ENCODE results near the gene DYNC2LI1.
"Not testable (repeated sequence)": the region's sequence is repeated elsewhere in the genome, so short reads cannot be mapped to it uniquely, and the experiment has no call there.

DYNC2LI1 gene

DNA sequence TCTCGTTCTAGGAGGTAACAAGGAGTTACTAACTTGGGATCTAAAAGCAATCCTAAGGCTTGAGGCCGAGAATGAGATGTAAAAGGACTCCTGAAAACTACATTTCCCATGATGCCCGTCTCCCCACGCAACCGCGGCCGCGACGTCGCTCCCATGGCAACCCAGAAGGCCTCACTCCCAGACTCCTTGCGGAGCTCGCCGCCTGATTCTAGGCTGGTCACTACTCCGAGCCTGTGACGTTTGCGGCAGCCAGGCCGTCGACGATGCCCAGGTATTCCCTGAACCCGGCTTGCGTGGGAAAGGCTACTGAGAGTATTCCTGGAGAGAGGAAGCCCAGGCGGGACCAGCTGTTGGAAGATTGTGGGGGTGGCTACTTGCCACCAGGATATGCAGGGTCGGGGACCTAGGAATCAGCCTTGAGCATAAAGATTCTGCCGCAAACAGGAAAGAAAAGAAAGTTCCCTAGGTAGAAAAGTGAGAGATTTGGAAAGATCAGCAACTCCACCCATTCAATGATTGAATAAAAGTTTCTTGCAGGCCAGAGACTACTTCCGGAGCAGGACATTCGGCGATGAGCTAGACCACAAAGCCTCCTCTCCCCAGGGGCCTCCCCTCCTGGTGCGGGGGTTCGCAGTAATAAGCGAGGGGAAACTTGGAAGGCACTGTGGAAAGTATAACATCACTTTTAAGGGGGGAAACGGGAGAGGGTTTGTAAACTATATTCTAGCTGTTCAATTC, at the start of gene DYNC2LI1:
Gene DYNC2LI1, plus strand, starts transcription at position 164 of the 738 bp plus-strand sequence. Its CDS starts 100 bp downstream, at position 264.
- peak; percentile 82 for DNase-seq

- no peak for DNase-seq
Observed at GRCh38 chr2:43724728-43725526, 48.9 kb upstream of the DYNC2LI1 start.

- DNase-seq = no peak
Observed at GRCh38 chr2:43725711-43726246, 48.1 kb upstream of the DYNC2LI1 start.

GRCh38 chr2:43726961-43727633, 46.7 kb upstream of the DYNC2LI1 start:
- DNase-seq = not testable (repeated sequence)

GRCh38 chr2:43727634-43728014, 46.2 kb upstream of the DYNC2LI1 start:
- DNase-seq = no peak

- DNase-seq = no peak
Observed at GRCh38 chr2:43729491-43730174, 44.2 kb upstream of the DYNC2LI1 start.

DNA sequence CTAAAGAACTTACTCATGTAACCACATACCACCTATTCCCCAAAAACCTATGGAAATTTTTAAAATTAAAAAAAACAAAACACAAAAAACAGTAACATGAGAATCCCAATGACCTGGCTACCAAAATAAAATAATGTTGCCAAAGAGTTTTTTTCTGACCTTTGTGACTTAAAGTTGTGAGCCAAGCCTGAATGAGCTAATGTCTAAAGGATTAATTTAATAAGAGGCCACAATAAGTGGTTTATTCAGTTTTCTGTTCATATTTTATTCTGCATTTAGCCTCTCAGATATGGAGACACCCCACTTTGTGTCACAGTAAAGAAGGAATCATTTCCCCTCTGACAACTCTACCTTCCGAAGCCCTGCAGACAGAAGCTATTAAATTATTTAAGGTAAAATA, 42.6 kb upstream of the DYNC2LI1 start:
- DNase-seq = no peak

DNA sequence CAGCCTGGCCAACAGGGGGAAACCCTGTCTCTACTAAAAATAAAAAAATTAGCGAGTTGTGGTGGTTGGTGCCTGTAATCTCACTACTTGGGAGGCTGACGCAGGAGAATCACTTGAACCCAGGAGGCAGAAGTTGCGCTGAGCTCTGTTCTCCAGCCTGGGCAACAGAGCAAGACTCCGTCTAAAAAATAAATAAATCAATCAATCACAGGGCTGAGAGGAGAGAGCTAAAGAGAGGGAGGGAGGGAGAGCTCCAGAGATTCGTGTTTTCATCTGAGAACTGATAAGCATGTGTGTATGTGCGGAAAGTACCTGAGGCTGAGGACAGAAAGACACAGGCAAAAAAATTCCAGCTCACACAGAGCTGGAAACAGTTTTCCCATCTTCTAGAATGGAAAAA, 37.2 kb upstream of the DYNC2LI1 start:
- no peak for DNase-seq

DNA sequence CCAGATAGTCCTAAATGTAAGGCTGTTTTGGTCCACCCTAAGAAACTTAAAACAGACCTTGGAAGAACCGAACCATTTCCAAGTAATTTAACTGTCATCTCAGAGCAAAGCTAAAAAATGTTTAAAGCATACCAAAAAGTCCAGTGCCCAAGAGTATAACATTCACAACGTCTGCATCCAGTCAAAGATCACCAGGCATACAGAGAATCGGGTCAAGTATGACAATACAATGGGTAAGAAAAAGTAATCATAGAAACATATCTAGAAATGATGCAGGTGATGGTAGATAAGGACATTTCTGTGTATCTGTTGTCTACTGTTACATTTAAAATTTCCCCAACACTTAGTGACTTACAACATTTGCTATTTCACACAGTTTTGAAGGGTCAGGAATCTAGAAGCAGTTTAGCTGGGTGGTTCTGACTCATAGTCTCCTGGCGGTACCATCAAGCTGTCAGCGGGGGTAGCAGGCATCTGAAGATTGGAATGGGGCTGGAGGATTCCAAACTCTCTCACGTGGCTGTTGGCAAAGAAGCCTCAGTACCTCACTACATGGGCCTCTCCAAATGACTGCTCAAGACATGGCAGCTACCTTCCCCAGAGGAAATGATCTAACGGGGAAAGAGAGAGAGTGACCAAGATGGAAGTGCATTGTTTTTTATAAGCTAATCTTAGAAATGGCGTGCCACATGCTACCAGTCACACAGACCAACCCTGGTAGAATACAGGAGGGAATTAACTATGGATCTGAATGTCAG, 36.6 kb upstream of the DYNC2LI1 start:
- DNase-seq = no peak

DNA sequence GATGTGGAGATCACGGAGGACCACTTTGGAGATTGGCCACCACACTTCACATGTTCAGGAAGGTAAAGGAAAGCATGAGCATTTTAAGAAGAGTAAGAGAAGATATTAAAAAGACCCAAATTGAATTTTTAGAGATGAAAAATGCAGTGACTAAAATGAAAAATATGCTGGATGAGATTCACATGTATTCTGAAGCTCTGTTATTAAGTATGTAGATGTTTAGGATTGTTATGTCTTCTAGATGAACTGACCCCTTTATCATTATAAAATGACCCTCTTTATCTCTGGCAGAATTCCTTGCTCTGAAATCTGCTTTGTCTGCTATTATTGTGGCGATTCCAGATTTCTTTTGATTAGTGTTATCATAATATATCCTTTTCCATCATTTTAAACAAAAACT, 36.0 kb upstream of the DYNC2LI1 start:
- no peak for DNase-seq

- DNase-seq = no peak
Observed at GRCh38 chr2:43738257-43738656, 35.6 kb upstream of the DYNC2LI1 start.

- no peak for DNase-seq
Observed at GRCh38 chr2:43743706-43744105, 30.1 kb upstream of the DYNC2LI1 start.

- no peak for DNase-seq
Observed at GRCh38 chr2:43745457-43745856, 28.4 kb upstream of the DYNC2LI1 start.

DNA sequence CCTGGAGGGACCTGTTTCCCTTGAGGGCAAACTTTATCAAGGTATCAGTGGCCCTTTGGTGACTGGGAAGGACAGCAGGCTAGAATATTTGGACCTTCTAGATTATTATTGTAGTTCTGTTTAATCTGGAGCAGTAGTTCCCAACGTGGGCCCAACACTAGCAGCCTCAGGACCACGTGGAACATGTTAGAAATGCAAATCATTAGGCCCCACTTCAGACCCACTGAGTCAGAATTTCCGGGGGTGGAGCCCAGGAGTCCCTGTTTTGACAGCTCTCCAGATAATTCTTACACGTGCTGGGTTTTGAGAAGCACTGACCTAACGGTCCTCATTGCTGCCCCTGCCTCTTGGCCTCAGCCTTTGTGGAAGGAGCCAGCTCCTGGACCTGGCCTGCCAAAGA, 25.5 kb upstream of the DYNC2LI1 start:
- no peak for DNase-seq

GRCh38 chr2:43749583-43749982, 24.3 kb upstream of the DYNC2LI1 start:
- DNase-seq = no peak

DNA sequence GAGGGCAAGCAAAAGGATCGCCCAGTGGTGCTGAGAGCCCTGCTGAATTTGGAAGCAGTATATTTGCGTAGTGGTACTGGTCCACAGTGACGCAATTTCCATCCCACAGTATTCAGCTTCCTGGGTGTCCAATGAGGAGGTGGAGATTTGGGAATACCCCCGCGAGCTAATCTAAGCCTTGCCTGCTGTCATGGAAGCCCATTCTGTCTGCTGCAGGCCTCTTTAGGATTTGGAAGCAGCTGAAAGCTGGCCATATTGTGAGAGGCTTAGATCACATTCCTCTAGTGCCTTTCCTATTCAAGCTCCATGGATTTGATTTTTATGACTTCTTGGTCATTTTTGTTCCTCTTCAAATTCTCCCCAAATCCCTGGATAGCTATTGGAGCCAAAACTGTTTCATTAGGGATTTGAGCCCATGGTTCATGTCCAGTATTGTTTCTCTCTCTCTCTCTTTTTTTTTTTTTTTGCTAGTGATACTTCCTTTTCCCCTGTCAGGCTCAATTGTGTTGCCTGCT, 22.3 kb upstream of the DYNC2LI1 start:
- no peak for DNase-seq

DNA sequence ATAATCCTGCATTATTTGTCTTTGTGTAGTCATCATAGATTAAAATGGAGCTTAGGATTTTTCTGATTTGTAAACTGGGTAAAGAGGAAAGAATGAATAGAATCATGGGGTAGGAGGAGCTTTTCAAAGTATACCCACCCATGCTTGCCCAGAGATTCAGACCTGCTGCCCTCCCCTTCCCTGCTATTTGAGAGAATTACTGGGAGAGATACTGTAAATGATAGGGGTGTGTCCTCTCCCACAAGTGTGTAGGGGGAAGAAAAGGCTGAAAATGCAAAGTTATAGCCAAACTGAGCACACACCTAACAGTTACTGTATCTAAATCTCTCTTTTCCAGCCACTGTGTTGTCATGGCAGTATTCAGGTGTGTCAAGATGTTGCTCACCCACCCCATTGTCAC, 21.5 kb upstream of the DYNC2LI1 start:
- DNase-seq = no peak

DNA sequence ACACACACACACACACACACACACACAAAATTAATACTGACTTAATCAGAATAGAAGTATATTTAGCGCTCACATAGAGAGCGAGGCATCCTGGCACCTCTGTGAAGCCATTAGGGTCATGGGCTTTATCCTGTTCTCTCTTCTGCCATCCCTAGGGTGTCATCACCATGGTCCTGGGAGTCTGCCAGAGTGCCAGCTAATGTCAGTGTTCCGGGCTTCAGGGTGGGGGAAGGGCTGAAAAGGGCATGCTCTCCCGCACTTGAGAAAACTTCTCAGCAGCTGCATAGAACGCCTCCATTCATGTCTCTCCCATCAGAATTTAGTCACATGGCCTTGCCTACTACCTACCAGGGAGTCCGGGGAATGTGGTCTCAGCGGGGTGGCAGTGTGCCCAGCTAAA, 19.7 kb upstream of the DYNC2LI1 start:
- DNase-seq = no peak

GRCh38 chr2:43758739-43759138, 15.1 kb upstream of the DYNC2LI1 start:
- DNase-seq = no peak

- no peak for DNase-seq
Observed at GRCh38 chr2:43759195-43759594, 14.6 kb upstream of the DYNC2LI1 start.

DNA sequence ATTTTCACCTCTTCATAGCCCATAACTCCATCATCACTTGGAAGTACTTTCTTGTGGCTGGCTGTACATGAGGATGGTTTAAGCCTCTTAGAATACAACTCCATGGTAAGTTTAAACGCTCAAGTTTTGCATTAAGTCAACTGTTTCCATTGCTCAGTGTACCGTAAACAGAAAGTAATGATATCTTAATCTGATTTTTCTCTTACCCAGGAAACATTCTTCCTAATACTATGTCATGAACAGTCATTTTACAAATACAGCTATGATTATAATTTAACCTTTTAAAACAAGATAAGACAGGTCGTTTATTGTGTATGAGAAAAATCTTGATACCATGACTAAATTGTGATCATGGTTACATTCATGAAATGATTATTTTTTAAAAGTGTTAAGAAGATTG, 11.6 kb upstream of the DYNC2LI1 start:
- no peak for DNase-seq

GRCh38 chr2:43763091-43763490, 10.7 kb upstream of the DYNC2LI1 start:
- no peak for DNase-seq
